BE2C (cell line): ENCODE results near the gene DENND5B.
"Not testable (repeated sequence)": the region's sequence is repeated elsewhere in the genome, so short reads cannot be mapped to it uniquely, and the experiment has no call there.

Experiments
- DNase-seq: peaks from one replicate; pipeline ENCODE4 v3.0.0-alpha.2; 2020
- H3K27me3 ChIP-seq: fragments of 250-450 bp; sonication (Bioruptor Pico); 2 replicates; pipeline ENCODE4 v1.5.1; 2020; ENCODE audit warnings: mild to moderate bottlenecking
- H3K36me3 ChIP-seq: fragments of 250-450 bp; sonication (Bioruptor Pico); 2 replicates; pipeline ENCODE4 v1.5.1; 2020; ENCODE audit warnings: mild to moderate bottlenecking
- H3K4me1 ChIP-seq: fragments of 250-450 bp; sonication (Bioruptor Pico); 2 replicates; pipeline ENCODE4 v1.5.1; 2020
- H3K4me3 ChIP-seq: 2 replicates; pipeline ENCODE4 v1.5.1; 2011; ENCODE audit warnings: low read depth, low read length
- H3K9me3 ChIP-seq: fragments of 250-450 bp; sonication (Bioruptor Pico); 2 replicates; pipeline ENCODE4 v1.5.1; 2020
- TF ChIP-seq, protein P1 (sequence below): IDR thresholded peaks from 2 replicates; pipeline ENCODE4 v1.5.1; 2012; ENCODE audit warnings: mild to moderate bottlenecking, low read depth, low read length

DENND5B gene

DNA sequence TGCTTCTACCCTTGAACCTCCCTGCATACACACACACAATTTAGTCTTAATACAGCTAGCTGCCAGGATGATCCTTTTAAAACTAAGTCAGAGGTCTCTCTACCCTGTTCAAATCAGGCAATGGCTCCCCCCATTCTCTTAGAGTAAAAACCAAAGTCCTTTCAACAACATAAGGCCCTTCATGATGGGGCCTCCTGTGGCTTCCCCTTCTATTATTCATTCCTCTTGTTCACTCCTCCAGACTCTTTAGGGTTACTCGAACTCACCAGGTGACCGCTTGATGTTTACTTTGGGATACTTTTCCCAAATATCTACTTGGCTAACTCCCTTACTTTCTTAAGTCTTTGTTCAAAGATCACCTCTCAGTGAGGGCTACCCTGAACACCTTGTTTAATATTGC, 30.4 kb downstream of the DENND5B start:
- TF ChIP-seq, protein P1, sequence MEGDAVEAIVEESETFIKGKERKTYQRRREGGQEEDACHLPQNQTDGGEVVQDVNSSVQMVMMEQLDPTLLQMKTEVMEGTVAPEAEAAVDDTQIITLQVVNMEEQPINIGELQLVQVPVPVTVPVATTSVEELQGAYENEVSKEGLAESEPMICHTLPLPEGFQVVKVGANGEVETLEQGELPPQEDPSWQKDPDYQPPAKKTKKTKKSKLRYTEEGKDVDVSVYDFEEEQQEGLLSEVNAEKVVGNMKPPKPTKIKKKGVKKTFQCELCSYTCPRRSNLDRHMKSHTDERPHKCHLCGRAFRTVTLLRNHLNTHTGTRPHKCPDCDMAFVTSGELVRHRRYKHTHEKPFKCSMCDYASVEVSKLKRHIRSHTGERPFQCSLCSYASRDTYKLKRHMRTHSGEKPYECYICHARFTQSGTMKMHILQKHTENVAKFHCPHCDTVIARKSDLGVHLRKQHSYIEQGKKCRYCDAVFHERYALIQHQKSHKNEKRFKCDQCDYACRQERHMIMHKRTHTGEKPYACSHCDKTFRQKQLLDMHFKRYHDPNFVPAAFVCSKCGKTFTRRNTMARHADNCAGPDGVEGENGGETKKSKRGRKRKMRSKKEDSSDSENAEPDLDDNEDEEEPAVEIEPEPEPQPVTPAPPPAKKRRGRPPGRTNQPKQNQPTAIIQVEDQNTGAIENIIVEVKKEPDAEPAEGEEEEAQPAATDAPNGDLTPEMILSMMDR = no peak
- no peaks in the 10 kb centered on the region for H3K36me3 ChIP-seq
- no peaks in the 10 kb centered on the region for H3K27me3 ChIP-seq
- no peak overlapping the region for H3K4me3 ChIP-seq
- no peaks in the 10 kb centered on the region for H3K4me1 ChIP-seq
- no peak for DNase-seq
- H3K9me3 ChIP-seq = no peaks in the 10 kb centered on the region

DNA sequence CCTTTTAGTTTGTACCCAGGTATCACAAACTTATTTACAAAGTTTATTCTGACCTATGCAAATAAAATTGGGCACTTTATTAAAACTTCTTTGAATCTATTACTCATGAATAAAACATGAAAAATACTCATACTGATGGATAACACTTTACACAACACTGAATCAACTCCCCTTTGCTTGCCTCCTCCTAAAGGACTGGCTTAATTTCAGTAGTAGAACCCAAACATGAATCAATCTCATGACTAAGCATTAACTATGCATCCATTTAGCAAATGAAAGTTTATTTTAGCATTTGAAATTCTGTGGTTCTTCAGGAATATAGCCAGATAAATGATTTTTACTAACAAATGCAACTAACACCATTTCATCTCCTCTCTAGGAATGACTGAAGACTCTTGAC, 32.4 kb downstream of the DENND5B start:
- no peaks in the 10 kb centered on the region for H3K36me3 ChIP-seq
- no peaks in the 10 kb centered on the region for H3K27me3 ChIP-seq
- no peaks in the 10 kb centered on the region for H3K4me1 ChIP-seq
- no peak for DNase-seq
- no peaks in the 10 kb centered on the region for H3K9me3 ChIP-seq
- TF ChIP-seq, protein P1 = no peak
- no peak overlapping the region for H3K4me3 ChIP-seq

DNA sequence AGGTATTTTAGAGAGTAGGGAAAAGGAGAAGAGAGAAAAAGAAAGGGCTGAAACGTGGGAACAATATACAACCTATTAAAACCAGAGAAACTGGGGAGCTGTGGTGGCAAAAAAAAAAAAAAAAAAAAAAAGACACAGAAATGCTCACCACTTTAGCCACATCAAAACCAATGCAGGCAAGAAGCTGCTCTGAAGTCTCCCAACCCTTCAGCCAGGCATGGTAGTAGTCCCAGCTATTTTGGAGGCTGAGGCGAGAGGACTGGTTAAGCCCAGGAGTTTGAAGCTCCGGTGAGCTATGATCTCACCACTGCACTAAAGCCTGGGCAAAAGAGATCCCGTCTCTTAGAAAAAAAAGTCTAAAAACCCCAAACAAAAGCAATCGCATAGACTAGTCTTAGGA, 33.2 kb downstream of the DENND5B start:
- TF ChIP-seq, protein P1 = no peak
- no peaks in the 10 kb centered on the region for H3K27me3 ChIP-seq
- no peak overlapping the region for H3K4me3 ChIP-seq
- no peaks in the 10 kb centered on the region for H3K36me3 ChIP-seq
- H3K4me1 ChIP-seq = no peaks in the 10 kb centered on the region
- DNase-seq = no peak
- H3K9me3 ChIP-seq = no peaks in the 10 kb centered on the region

DNA sequence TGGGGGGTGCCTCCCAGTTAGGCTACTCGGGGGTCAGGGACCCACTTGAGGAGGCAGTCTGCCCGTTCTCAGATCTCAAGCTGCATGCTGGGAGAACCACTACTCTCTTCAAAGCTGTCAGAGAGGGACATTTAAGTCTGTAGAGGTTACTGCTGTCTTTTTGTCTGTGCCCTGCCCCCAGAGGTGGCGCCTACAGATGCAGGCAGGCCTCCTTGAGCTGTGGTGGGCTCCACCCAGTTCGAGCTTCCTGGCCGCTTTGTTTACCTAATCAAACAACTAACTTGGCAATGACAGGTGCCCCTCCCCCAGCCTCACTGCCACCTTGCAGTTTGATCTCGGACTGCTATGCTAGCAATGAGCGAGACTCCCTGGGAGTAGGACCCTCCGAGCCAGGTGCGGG, 35.5 kb downstream of the DENND5B start:
- not testable (repeated sequence) for H3K4me3 ChIP-seq, H3K9me3 ChIP-seq, DNase-seq, H3K4me1 ChIP-seq, H3K36me3 ChIP-seq, H3K27me3 ChIP-seq

DNA sequence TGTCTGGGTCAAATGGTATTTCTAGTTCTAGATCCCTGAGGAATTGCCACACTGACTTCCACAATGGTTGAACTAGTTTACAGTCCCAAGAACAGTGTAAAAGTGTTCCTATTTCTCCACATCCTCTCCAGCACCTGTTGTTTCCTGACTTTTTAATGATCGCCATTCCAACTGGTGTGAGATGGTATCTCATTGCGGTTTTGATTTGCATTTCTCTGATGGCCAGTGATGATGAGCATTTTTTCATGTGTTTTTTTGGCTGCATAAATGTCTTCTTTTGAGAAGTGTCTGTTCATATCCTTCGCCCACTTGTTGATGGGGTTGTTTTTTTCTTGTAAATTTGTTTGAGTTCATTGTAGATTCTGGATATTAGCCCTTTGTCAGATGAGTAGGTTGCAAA, 40.3 kb downstream of the DENND5B start:
- DNase-seq, H3K9me3 ChIP-seq, H3K27me3 ChIP-seq, H3K36me3 ChIP-seq, H3K4me1 ChIP-seq, H3K4me3 ChIP-seq: not testable (repeated sequence)

DNA sequence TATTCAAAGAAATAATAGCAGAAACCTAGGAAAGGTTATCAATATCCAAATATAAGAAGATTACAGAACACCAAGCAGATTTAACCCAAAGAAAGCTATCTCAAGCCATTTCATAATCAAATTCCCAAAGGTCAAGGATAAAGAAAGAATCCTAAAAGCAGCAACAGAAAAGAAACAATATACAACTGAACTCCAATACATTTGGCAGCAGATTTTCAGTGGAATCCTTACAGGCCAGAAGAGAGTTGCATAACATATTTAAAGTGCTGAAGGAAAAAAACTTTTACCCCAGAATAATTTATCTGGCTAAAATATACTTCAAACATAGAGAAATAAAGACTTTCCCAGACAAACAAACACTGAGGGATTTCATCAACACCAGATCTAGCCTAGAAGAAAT, 54.3 kb downstream of the DENND5B start:
- Histone ChIP-seq H3K9me3 (no peaks in the 10 kb centered on the region), H3K4me1 (no peaks in the 10 kb centered on the region), H3K27me3 (no peaks in the 10 kb centered on the region), H3K4me3 (no peak overlapping the region), H3K36me3 (peaks cover 3% of the 10 kb centered on the region; the same call in 1 of the 2 replicates)
- TF ChIP-seq, protein P1 = no peak
- no peak for DNase-seq

DNA sequence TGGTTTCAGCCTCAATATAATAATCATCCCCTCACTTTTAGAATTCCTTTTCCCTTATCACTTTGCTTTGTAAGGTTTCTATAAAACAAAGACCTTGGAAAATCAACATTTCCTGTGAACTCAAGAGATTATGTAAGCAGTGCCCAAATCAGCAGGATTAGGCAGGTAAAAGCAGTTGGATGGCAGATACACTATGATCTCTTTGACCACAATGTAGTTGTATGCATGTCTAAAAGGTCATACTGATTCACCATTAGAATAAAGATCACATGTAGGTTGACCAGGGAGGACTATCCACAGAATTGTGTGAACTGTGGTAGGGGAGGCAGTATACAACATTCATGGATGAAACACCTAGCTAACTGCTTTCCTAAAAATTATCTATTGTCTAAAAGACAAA, 57.5 kb downstream of the DENND5B start:
- no peak overlapping the region for H3K4me3 ChIP-seq
- H3K4me1 ChIP-seq = no peaks in the 10 kb centered on the region
- H3K36me3 ChIP-seq = peaks cover 3% of the 10 kb centered on the region; the same call in 1 of the 2 replicates
- no peaks in the 10 kb centered on the region for H3K27me3 ChIP-seq
- H3K9me3 ChIP-seq = no peaks in the 10 kb centered on the region
- DNase-seq = no peak
- TF ChIP-seq, protein P1 = no peak
